CD4-positive, alpha-beta T cell treated with Interleukin-15 for 1 hour (primary cell): ENCODE results near the gene CPB2.

Source experiments
- DNase-seq: peaks from one replicate; pipeline ENCODE4 v3.0.0-alpha.2; 2020

Gene CPB2

GRCh38 chr13:46045424-46045823 lies 59.4 kb downstream of the CPB2 start:
- no peak for DNase-seq

GRCh38 chr13:46043647-46044046 lies 61.2 kb downstream of the CPB2 start:
- DNase-seq: no peak

- DNase-seq: no peak
Observed at GRCh38 chr13:46041419-46041839, 63.4 kb downstream of the CPB2 start.

DNA sequence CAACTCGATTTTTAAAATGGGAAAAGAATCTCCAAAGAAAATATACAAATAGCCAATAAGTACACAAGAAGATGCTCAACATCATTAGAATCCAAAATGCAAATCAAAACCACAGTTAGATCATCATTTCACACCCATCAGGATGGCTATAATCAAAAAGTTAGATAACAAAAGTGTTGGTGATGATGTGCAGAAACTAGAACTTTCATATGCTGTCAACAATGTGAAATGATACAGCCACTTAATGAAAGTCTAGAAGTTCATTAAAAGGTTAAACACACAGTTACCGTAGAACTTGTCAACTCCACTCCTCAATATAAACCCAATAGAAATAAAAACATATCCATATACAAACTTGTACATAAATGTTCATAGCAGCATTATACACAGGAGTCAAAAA lies 64.1 kb downstream of the CPB2 start:
- no peak for DNase-seq

- DNase-seq: no peak
Observed at GRCh38 chr13:46039411-46040182, 65.2 kb downstream of the CPB2 start.

- no peak for DNase-seq
Observed at GRCh38 chr13:46038296-46038695, 66.5 kb downstream of the CPB2 start.

GRCh38 chr13:46035066-46035465 lies 69.8 kb downstream of the CPB2 start:
- DNase-seq: no peak

DNA sequence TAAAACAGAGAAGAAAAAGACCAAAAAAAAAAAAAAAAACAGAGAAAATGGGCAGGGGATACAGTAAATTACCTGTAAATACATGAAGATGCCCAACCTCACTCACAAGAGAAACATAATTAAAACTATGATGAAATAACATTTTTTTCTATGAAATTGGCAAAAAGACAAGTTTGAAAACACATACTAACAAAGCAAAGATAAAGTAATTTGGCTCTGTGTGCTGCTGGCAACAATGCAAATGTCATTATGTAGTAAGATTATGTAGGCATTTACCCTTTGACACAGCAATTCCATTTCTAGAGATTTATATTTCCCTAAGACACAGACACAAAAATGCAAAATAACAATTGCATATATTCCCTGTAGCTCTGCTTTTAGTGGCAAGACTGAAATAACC lies 72.5 kb downstream of the CPB2 start:
- DNase-seq: no peak

DNA sequence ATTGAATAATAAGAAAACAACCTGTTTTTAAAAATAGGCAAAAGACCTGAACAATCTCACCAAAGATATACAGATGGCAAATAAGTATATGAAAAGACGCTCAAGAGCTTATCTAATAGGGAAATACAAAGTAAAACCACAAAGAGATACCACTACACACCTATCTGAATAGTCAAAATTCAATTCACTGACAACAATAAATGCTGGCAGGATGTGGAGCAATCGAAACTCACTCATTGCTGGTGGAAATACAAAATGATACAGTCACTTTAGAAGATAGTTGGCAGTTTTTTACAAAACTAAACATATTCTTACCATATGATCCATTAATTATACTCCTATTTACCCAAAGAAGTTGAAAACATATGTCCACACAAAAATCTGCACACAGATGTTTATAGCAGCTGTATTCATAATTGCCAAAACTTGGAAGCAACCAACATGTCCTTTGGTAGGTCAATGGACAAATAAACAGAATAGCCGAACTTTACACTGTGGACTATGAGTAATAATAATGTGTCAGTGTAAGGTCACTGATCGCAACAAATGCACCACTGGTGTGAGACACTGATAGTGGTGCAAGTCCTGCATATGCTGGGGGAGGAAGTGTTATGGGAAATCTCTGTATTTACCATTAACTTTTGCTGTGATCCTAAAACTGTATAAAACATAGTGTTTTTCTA lies 73.1 kb downstream of the CPB2 start:
- no peak for DNase-seq

DNA sequence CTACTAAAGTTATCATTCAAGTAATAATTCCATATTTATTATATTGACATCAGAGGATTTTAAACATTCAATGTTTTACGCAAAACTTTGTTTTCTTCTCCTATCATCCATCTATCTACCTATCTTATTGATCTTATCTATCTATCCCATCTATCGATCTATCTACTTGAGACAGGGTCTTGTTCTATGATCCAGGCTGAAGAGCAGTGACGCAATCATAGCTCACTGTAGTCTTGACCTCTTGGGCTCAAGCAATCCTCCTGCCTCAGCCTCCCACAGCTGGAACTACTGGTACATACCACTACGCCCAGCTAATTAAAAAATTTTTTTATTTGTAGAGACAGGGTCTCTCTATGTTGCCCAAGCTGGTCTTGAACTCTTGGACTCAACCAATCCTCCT lies 79.7 kb downstream of the CPB2 start:
- DNase-seq: no peak

DNA sequence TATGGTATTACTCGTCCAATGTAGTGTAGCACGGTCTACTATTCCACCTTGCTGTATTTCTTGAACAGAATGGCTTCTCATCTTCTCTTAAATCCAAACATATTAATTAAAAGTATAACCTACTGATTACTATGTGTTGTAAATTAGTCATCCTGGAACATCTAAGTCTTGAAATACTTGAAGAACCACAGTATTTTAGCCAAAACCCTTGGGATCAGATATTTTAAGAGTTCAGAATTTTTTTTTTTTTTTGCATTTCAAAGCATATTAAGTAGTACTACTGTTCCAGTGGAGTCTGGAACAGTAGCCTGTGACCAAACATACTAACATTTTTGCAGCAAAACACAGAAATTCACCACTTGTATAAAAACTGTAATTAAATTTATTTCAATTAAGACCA lies 82.4 kb downstream of the CPB2 start:
- DNase-seq: no peak

DNA sequence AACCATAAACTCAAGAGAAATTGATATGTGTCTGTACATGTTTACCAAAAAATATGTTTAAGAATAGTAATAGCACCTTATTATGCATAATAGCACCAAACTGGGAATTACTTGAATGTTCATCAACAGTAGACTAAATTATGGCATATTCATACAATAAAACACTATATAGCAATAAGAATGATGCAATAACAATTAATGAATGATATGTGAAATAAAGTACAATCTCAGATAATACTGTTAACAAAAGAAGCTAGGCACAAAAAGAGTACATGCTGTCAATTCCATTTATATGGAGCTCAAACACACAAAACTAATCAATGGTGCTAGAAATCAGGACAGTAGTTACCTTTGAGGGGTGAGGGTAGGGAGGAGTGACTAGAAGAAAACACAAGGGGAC lies 88.6 kb downstream of the CPB2 start:
- no peak for DNase-seq

DNA sequence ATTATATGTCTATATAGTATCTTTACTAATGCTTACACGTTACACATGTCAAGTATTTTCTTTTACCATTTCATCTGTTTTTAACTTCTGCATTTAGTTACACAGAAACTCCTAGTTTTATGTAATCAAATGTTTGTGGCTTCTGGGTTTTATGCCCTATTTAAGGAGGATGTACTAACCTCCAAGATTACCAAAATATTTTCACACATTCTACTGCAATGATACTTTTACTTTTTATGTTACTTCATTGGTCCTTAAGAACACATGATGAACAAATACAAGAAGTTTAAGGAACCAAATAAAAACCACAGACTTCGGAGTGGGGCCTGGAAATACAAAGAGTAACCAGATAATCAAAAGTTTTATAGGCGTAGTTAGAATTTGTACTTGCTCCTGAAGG lies 89.5 kb downstream of the CPB2 start:
- no peak for DNase-seq

- no peak for DNase-seq
Observed at GRCh38 chr13:46012404-46012803, 92.4 kb downstream of the CPB2 start.

- no peak for DNase-seq
Observed at GRCh38 chr13:46010148-46010547, 94.7 kb downstream of the CPB2 start.

GRCh38 chr13:46008631-46009030 lies 96.2 kb downstream of the CPB2 start:
- DNase-seq: no peak

DNA sequence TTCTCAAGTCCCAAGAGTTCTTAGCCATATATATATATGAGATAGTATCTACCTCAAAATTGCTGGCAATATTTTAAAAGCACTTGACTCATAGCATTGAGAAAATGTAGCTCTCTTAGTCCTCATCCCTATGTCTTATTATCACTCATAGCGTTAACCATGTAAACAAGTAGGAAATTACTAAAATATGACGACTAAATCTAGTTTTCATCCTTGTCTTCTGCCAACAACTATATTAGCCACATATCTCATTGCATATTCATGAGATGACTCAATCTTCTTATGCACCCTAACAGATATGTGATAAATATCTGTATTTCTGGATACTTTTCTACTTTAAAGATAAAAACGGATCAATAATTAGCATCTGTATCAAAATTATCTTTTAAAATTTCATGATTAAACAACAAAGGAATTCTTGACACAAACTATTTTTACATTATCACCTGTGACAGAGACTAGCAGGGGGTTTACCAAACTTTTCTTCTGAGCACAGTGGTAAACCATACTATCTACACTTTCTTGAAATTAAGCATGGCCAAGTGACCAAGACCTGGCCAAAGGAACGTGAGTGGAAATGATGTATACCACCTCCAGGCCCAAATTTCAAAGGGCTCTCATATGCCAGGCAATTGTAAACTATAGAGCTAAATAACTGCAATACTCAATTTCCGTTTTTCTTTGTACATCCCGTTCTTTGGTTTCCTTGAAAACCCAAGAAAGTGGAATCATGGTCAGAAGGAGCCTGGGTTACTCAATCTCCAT lies 98.0 kb downstream of the CPB2 start:
- no peak for DNase-seq

DNA sequence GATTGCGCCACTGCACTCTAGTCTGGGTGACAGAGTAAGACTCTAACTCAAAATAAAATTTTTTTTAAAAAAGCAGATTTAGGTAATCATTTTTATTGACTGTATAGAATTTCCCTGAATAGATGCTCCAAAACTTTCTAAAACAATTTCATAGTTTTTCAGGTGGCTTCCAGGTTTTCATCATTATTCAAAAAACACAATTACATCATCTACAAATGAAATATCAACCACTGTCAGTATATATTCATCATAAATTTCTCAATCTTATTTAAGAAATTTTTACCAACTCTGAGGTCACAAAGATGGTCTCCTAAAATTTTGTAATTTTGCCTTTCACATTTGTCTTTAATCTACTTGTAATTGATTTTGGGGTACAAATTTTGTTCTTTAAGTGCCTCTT lies 100.3 kb downstream of the CPB2 start:
- no peak for DNase-seq
